Activated CD4-positive, alpha-beta memory T cell treated with anti-CD3 and anti-CD28 coated beads, Interleukin-2, amount 10 ng/mL, durations not matched to agents 7 days and 5 days (primary cell): Measurements from ENCODE around the gene ASS1. TPM values are rescaled to one million over a fixed set of nuclear protein-coding genes. Genes with fewer than 3 reads are reported as not detected.

Source experiments
- CTCF ChIA-PET: fragments of 350-600 bp; sonication (Branson Sonifier 250); formaldehyde crosslinking; loops from one replicate; lab custom pipeline; 2021; ENCODE audit warnings: antibody characterized with exemption, inconsistent platforms; lab: Charles Lee
- POLR2A ChIA-PET: fragments of 350-600 bp; sonication (Branson Sonifier 250); formaldehyde crosslinking; loops from one replicate; lab custom pipeline; 2021; ENCODE audit warnings: antibody characterized with exemption; lab: Charles Lee
- DNase-seq: peaks from one replicate; pipeline ENCODE4 v3.0.0-alpha.2; 2020
- H3K27ac Mint-ChIP-seq: one replicate; pipeline ENCODE4 v1.8.0; 2021; ENCODE audit warnings: mild to moderate bottlenecking, mixed read lengths
- H3K27me3 Mint-ChIP-seq: one replicate; pipeline ENCODE4 v1.8.0; 2021; ENCODE audit warnings: mixed read lengths
- H3K36me3 Mint-ChIP-seq: one replicate; pipeline ENCODE4 v1.8.0; 2021; ENCODE audit warnings: low read depth, mixed read lengths
- H3K4me1 Mint-ChIP-seq: one replicate; pipeline ENCODE4 v1.8.0; 2021; ENCODE audit warnings: mixed read lengths
- H3K4me3 Mint-ChIP-seq: one replicate; pipeline ENCODE4 v1.8.0; 2021; ENCODE audit warnings: mild to moderate bottlenecking, mixed read lengths
- H3K9me3 Mint-ChIP-seq: one replicate; pipeline ENCODE4 v1.8.0; 2021; ENCODE audit warnings: mixed read lengths
- total RNA-seq, 2 experiments: library from RNA; stranded (reverse); gene quantifications; one replicate each; pipeline ENCODE4 v1.2.3, GENCODE V29; 2021

The ASS1 gene
- total RNA-seq, 2 experiments from 2014 or later = 8.6 to 10.1 TPM

DNA sequence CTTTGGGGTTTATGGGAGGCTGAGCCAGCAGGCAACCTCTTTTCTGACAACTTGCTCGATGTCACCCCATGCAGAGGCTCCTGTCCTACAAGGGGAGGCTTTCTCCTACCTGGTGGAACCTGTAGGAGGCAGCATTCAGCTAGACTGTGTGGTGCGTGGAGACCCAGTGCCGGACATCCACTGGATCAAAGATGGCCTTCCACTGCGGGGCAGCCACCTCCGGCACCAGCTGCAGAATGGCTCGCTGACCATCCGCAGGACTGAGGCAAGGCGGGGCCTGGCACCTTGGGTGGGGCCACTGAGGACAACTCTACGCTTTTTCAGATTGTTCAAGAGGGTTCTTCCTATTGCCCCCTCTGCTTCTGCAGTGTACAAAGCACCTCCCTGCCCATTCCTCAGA lies 36.1 kb upstream of the ASS1 start:
- CTCF ChIA-PET = no interaction called here
- Mint-ChIP-seq H3K27ac (no peak overlapping the region), H3K36me3 (no peaks in the 10 kb centered on the region), H3K9me3 (no peaks in the 10 kb centered on the region), H3K4me3 (no peak overlapping the region), H3K27me3 (peaks cover 12% of the 10 kb centered on the region), H3K4me1 (no peaks in the 10 kb centered on the region)
- POLR2A ChIA-PET = no interaction called here
- DNase-seq = no peak

DNA sequence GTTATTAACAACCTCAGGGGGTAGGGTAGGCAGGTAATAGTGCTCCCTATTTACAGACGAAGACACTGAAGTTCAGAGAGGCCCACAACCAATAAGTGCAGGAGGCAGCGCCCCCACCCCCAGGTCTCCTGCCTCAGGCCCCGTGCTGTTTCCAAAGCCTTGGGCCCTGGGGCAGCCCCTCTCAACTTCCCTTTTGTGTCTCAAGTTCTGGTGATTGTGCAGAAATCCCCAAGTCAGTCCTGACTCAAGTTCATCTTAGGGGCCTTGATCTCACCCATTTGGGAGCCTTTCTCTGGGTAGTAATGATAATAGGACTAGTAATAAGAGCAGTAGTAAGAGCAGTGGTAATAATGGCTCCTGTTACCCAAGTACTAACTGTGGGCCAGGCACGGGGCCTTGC lies 35.5 kb upstream of the ASS1 start:
- H3K4me1 Mint-ChIP-seq = no peaks in the 10 kb centered on the region
- H3K27ac Mint-ChIP-seq = no peak overlapping the region
- no peaks in the 10 kb centered on the region for H3K36me3 Mint-ChIP-seq
- POLR2A ChIA-PET = no interaction called here
- H3K27me3 Mint-ChIP-seq = peaks cover 12% of the 10 kb centered on the region
- no peak for DNase-seq
- CTCF ChIA-PET = no interaction called here
- no peaks in the 10 kb centered on the region for H3K9me3 Mint-ChIP-seq
- H3K4me3 Mint-ChIP-seq = no peak overlapping the region

GRCh38 chr9:130410443-130410842 lies 34.3 kb upstream of the ASS1 start:
- Mint-ChIP-seq H3K36me3 (no peaks in the 10 kb centered on the region), H3K27ac (no peak overlapping the region), H3K4me3 (no peak overlapping the region), H3K27me3 (peaks cover 12% of the 10 kb centered on the region), H3K9me3 (no peaks in the 10 kb centered on the region), H3K4me1 (no peaks in the 10 kb centered on the region)
- DNase-seq = no peak
- ChIA-PET POLR2A (no interaction called here), CTCF (no interaction called here)

- Mint-ChIP-seq H3K27me3 (peaks cover 12% of the 10 kb centered on the region), H3K4me3 (no peak overlapping the region), H3K36me3 (no peaks in the 10 kb centered on the region), H3K4me1 (no peaks in the 10 kb centered on the region), H3K9me3 (no peaks in the 10 kb centered on the region), H3K27ac (no peak overlapping the region)
- ChIA-PET CTCF (no interaction called here), POLR2A (no interaction called here)
- DNase-seq = no peak
Measured at GRCh38 chr9:130411566-130411915, 33.2 kb upstream of the ASS1 start.

DNA sequence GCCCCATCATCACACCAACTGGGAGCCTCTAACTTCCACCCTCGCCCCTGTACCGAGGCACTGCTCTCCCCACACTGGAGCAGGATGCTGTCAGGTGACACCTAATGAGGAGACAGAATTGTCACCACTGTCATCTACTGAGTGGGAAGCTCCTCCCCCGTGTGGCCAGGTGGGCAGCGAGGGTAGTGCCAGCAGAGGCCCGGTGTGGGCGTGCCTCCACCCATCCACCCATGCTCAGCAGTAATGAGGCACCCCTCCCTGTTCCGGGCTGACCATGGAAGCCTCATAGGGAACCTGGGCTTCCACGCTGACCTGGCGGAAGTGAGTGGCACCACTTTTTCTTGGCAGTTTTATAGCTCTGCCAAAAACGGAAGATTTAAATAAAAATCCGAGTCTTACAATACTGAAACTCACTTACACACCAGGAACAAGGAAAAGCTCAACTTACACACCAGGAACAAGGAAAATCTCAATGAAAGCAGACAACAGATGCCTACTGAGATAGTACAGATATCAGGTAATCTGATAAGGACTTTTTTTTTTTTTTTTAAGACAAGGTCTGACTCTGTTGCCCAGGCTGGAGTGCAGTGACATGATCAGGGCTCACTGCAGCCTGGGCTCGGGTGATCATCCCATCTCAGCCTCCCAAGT lies 30.6 kb upstream of the ASS1 start:
- H3K4me1 Mint-ChIP-seq = no peaks in the 10 kb centered on the region
- CTCF ChIA-PET = no interaction called here
- H3K4me3 Mint-ChIP-seq = no peak overlapping the region
- no peak overlapping the region for H3K27ac Mint-ChIP-seq
- no peaks in the 10 kb centered on the region for H3K9me3 Mint-ChIP-seq
- no peak for DNase-seq
- POLR2A ChIA-PET = interaction anchor here (0.9 kb wide), 1 partner anchor 40 kb away, joined by 3 read pairs; no protein-coding TSS in a partner anchor
- H3K36me3 Mint-ChIP-seq = no peaks in the 10 kb centered on the region
- peaks cover 12% of the 10 kb centered on the region for H3K27me3 Mint-ChIP-seq

DNA sequence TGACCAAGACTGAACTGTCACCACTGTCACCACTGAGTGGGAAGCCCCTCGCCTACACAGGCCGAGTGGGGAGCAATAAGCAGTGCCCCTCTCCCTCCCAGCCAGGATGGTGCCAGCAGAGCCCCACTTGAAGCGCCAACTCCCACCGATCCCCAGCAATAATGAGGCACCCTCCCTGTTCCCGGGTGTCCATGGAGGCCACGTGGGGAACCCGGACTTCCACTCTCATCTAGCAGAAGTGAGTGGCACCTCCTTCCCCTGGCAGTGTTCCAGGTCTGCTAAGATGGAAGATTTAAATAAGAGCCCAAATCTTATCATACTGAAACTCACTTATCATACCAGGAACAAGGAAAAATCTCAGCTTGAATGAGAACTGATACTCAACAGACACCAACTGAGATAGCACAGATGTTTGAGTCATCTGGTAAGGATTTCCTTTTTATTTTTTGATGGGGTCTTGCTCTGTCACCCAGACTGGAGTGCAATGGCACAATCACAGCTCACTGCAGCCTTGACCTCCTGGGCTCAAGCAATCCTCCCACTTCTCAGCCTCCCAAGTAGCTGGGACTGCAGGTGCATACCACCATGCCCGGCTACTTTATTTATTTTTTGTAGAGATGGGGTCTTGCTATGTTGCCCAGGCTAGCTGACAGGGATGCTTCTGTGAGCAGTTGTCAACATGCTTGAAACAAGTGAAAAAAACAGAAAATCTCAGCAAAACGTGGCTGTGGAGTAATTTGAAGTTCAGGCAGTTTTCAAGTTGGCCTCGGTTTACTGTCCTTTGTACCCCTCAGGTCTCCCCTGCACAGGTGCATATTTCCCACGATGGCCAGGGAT lies 29.6 kb upstream of the ASS1 start:
- POLR2A ChIA-PET = no interaction called here
- DNase-seq = no peak
- no peak overlapping the region for H3K27ac Mint-ChIP-seq
- no peaks in the 10 kb centered on the region for H3K36me3 Mint-ChIP-seq
- H3K4me3 Mint-ChIP-seq = no peak overlapping the region
- peaks cover 12% of the 10 kb centered on the region for H3K27me3 Mint-ChIP-seq
- CTCF ChIA-PET = no interaction called here
- no peaks in the 10 kb centered on the region for H3K9me3 Mint-ChIP-seq
- no peaks in the 10 kb centered on the region for H3K4me1 Mint-ChIP-seq

DNA sequence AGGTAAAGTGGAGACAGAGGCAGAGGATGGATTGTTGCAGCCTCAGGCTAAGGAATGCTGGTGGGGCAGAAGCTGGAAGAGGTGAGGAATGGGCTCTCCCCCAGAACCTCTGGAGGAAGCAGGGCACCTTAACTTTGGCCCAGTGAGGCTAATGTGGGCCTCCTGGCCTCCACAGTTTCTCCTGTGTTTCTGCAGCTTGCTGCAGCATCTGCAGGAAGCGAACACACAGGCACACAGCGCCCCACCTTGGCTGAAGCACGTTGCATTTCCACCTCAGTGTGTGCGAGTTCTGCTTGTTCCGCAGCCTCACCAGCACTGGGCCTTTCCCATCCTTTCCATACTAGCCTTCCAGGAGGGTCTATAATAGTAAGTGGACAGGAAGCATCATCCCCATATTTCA lies 27.2 kb upstream of the ASS1 start:
- DNase-seq = no peak
- H3K27ac Mint-ChIP-seq = no peak overlapping the region
- no peaks in the 10 kb centered on the region for H3K9me3 Mint-ChIP-seq
- no peak overlapping the region for H3K4me3 Mint-ChIP-seq
- H3K36me3 Mint-ChIP-seq = no peaks in the 10 kb centered on the region
- POLR2A ChIA-PET = no interaction called here
- CTCF ChIA-PET = interaction anchor here (0.7 kb wide), 1 partner anchor 289 kb away, joined by 4 read pairs; no protein-coding TSS in a partner anchor
- H3K4me1 Mint-ChIP-seq = no peaks in the 10 kb centered on the region
- peaks cover 11% of the 10 kb centered on the region for H3K27me3 Mint-ChIP-seq

GRCh38 chr9:130418776-130419175 lies 26.0 kb upstream of the ASS1 start:
- Mint-ChIP-seq H3K27ac (no peak overlapping the region), H3K4me1 (no peaks in the 10 kb centered on the region), H3K4me3 (no peak overlapping the region), H3K9me3 (no peaks in the 10 kb centered on the region), H3K27me3 (peaks cover 4% of the 10 kb centered on the region), H3K36me3 (no peaks in the 10 kb centered on the region)
- no peak for DNase-seq
- ChIA-PET POLR2A (no interaction called here), CTCF (no interaction called here)

- ChIA-PET POLR2A (no interaction called here), CTCF (no interaction called here)
- Mint-ChIP-seq H3K36me3 (no peaks in the 10 kb centered on the region), H3K4me3 (no peak overlapping the region), H3K9me3 (no peaks in the 10 kb centered on the region), H3K27me3 (peaks cover 4% of the 10 kb centered on the region), H3K27ac (no peak overlapping the region), H3K4me1 (no peaks in the 10 kb centered on the region)
- no peak for DNase-seq
Measured at GRCh38 chr9:130419521-130420035, 25.2 kb upstream of the ASS1 start.

GRCh38 chr9:130421154-130421801 lies 23.5 kb upstream of the ASS1 start:
- Mint-ChIP-seq H3K4me3 (no peak overlapping the region), H3K4me1 (no peaks in the 10 kb centered on the region), H3K27ac (no peak overlapping the region), H3K9me3 (no peaks in the 10 kb centered on the region), H3K27me3 (peaks cover 4% of the 10 kb centered on the region), H3K36me3 (no peaks in the 10 kb centered on the region)
- POLR2A ChIA-PET = no interaction called here
- CTCF ChIA-PET = no interaction called here
- DNase-seq = no peak

GRCh38 chr9:130421802-130422276 lies 22.9 kb upstream of the ASS1 start:
- Mint-ChIP-seq H3K36me3 (no peaks in the 10 kb centered on the region), H3K9me3 (no peaks in the 10 kb centered on the region), H3K4me3 (no peak overlapping the region), H3K27ac (no peak overlapping the region), H3K27me3 (peaks cover 4% of the 10 kb centered on the region), H3K4me1 (no peaks in the 10 kb centered on the region)
- ChIA-PET CTCF (no interaction called here), POLR2A (no interaction called here)
- no peak for DNase-seq

- Mint-ChIP-seq H3K4me3 (no peak overlapping the region), H3K36me3 (no peaks in the 10 kb centered on the region), H3K27ac (no peak overlapping the region), H3K4me1 (no peaks in the 10 kb centered on the region), H3K9me3 (no peaks in the 10 kb centered on the region), H3K27me3 (peaks cover 4% of the 10 kb centered on the region)
- ChIA-PET CTCF (no interaction called here), POLR2A (no interaction called here)
- no peak for DNase-seq
Measured at GRCh38 chr9:130422546-130422945, 22.2 kb upstream of the ASS1 start.

DNA sequence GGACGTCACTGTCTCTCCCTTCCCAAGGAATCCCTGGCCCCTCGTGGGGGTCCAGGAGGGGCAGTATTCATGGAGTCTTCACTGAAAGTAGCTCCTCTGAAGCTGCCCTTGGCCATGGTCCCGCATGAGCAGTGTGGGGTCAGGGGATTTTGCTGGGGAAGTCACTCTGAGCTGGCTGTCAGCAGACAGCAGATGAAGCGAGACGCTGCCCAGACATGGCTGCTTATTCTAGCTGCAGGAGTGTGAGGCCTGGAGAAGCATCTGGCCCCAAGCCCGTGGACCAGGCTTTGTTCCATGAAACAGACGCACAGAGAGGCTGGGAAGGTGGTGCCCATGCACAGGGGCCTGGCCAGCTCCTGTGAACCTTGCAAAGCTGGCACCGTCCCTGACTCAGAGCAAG lies 21.5 kb upstream of the ASS1 start:
- H3K27ac Mint-ChIP-seq = no peak overlapping the region
- ChIA-PET POLR2A (no interaction called here), CTCF (no interaction called here)
- H3K27me3 Mint-ChIP-seq = peaks cover 4% of the 10 kb centered on the region
- no peak overlapping the region for H3K4me3 Mint-ChIP-seq
- no peaks in the 10 kb centered on the region for H3K36me3 Mint-ChIP-seq
- H3K4me1 Mint-ChIP-seq = no peaks in the 10 kb centered on the region
- DNase-seq = no peak
- no peaks in the 10 kb centered on the region for H3K9me3 Mint-ChIP-seq
